Measurements from ENCODE around the gene NAA60.
"Not testable (repeated sequence)": the region's sequence is repeated elsewhere in the genome, so short reads cannot be mapped to it uniquely, and the experiment has no call there.

The NAA60 gene

GRCh38 chr16:3468501-3468900, 25.0 kb downstream of the NAA60 start:
- in situ Hi-C loops (cut with HindIII; ENCODE audit: low pct_unique_long_range_greater_than_20kb, low sequenced_read_pairs) = no loop called here
- DNase-seq (ENCODE audit: low read depth in 1 of 2, low spot score in 1 of 2) = no peak
- no peak for TF ChIP-seq JUND (IDR thresholded peaks at IDR 0.05; ENCODE audit: low read depth)

GRCh38 chr16:3469736-3470135, 26.3 kb downstream of the NAA60 start:
- no peak for TF ChIP-seq JUND (IDR thresholded peaks at IDR 0.05; ENCODE audit: low read depth)
- DNase-seq (ENCODE audit: low read depth in 1 of 2, low spot score in 1 of 2) = no peak
- in situ Hi-C loops (cut with HindIII; ENCODE audit: low pct_unique_long_range_greater_than_20kb, low sequenced_read_pairs) = no loop called here

- in situ Hi-C loops (cut with HindIII; ENCODE audit: low pct_unique_long_range_greater_than_20kb, low sequenced_read_pairs) = no loop called here
- DNase-seq (ENCODE audit: low read depth in 1 of 2, low spot score in 1 of 2) = no peak
- TF ChIP-seq JUND (IDR thresholded peaks at IDR 0.05; ENCODE audit: low read depth) = no peak
Observed at GRCh38 chr16:3470723-3471122, 27.2 kb downstream of the NAA60 start.

- in situ Hi-C loops (cut with HindIII; ENCODE audit: low pct_unique_long_range_greater_than_20kb, low sequenced_read_pairs) = no loop called here
- TF ChIP-seq JUND (IDR thresholded peaks at IDR 0.05; ENCODE audit: low read depth) = no peak
- no peak for DNase-seq (ENCODE audit: low read depth in 1 of 2, low spot score in 1 of 2)
Observed at GRCh38 chr16:3471518-3472176, 28.2 kb downstream of the NAA60 start.

DNA sequence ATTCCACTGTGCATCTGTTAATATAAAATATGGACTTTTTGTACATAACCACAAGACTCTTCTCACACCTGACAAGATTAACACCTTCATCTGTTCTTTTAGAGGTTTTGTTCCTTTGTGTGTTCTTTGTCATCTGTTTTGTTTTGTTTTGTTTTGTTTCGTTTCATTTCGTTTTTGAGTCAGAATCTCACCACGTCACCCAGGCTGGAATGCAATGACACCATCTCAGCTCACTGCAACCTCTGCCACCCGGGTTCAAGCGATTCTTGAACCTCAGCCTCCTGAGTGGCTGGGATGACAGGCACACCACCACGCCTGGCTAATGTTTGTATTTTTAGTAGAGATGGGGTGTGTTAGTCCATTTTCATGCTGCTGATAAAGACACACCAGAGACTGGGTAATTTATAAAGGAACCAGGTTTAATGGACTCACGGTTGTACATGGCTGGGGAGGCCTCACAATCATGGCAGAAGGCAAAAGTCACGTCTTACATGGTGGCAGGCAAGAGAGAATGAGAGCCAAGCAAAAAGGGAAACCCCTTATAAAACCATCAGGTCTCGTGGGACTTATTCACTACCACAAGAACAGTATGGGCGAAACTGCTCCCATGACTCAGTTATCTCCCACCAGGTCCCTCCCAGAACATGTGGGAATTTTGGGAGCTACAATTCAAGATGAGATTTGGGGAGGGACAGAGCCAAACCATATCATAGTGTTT, 29.6 kb downstream of the NAA60 start:
- in situ Hi-C loops (cut with HindIII; ENCODE audit: low pct_unique_long_range_greater_than_20kb, low sequenced_read_pairs) = no loop called here
- no peak for TF ChIP-seq JUND (IDR thresholded peaks at IDR 0.05; ENCODE audit: low read depth)
- no peak for DNase-seq (ENCODE audit: low read depth in 1 of 2, low spot score in 1 of 2)

DNA sequence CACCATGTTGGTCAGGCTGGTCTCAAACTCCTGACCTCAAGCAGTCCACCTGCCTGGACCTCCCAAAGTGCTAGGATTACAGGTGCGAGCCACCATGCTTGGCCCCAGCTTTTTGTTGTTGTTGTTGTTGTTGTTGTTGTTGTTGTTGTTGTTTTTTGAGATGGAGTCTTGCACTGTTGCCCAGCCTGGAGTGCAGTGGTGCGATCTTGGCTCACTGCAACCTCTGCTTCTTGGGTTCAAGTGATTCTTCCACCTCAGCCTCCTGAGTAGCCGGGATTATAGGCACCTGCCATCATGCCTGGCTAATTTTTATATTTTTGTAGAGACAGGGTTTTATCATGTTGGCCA, 30.1 kb downstream of the NAA60 start:
- DNase-seq (ENCODE audit: low read depth in 1 of 2, low spot score in 1 of 2); in situ Hi-C loops (cut with HindIII; ENCODE audit: low pct_unique_long_range_greater_than_20kb, low sequenced_read_pairs): not testable (repeated sequence)

- no peak for TF ChIP-seq JUND (IDR thresholded peaks at IDR 0.05; ENCODE audit: low read depth)
- in situ Hi-C loops (cut with HindIII; ENCODE audit: low pct_unique_long_range_greater_than_20kb, low sequenced_read_pairs) = no loop called here
- DNase-seq (ENCODE audit: low read depth in 1 of 2, low spot score in 1 of 2) = no peak
Observed at GRCh38 chr16:3474136-3474779, 30.8 kb downstream of the NAA60 start.

GRCh38 chr16:3474870-3475269, 31.4 kb downstream of the NAA60 start:
- in situ Hi-C loops (cut with HindIII; ENCODE audit: low pct_unique_long_range_greater_than_20kb, low sequenced_read_pairs); DNase-seq (ENCODE audit: low read depth in 1 of 2, low spot score in 1 of 2): not testable (repeated sequence)

DNA sequence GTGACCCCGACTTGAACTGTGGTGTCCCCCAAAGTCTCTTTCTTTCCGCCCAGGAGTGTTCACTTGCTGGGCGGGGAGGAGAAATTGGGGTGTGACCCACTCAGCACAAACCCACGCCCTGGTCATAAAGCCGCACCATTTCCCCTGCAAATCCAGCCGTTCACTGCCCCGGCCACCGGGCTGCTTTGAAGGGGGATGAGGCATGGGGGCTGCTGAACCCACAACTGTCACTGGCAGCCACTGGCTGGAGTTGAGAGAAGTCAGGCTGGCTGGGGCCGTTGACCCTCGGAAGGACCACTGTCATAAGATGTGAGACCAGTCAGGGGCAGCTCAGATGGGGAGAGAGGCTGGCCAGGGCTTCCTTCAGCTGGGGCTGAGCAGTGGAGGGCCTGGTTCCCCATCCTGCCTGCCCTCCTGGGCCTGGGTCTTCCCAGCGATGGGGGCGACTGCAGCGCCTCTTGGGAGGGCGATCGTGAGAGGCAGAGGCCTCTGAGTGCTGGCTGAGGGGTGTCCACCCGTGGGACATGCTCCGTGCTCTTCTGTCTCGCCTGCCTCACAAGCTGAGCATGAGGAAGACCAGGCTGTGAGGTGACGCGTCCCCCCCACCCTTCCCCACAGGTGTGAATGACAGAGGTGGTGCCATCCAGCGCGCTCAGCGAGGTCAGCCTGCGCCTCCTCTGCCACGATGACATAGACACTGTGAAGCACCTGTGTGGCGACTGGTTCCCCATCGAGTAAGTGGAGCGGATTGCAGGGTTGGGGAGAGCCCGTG, 32.3 kb downstream of the NAA60 start:
- TF ChIP-seq JUND (IDR thresholded peaks at IDR 0.05; ENCODE audit: low read depth) = no peak
- in situ Hi-C loops (cut with HindIII; ENCODE audit: low pct_unique_long_range_greater_than_20kb, low sequenced_read_pairs) = no loop called here
- DNase-seq (ENCODE audit: low read depth in 1 of 2, low spot score in 1 of 2) = no peak

DNA sequence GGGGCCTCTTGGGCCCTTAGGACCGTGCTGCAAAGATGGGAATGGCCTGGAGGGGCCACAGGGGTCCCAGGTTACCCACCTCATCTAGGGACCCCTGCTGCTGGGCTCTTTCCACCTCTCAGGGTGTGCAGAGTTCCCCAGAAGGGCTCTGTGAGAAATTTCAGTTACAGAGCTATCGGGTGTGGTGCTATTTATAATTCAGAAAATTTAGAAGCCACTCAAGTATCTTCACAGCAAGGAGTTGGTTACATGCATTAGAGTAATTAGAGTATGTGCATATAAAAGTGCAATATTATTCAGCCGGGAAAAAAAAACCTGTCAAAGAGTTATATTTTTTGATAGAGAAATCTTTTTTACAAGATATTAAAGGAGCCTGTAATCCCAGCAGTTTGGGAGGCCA, 32.9 kb downstream of the NAA60 start:
- in situ Hi-C loops (cut with HindIII; ENCODE audit: low pct_unique_long_range_greater_than_20kb, low sequenced_read_pairs) = no loop called here
- TF ChIP-seq JUND (IDR thresholded peaks at IDR 0.05; ENCODE audit: low read depth) = no peak
- DNase-seq (ENCODE audit: low read depth in 1 of 2, low spot score in 1 of 2) = no peak

- in situ Hi-C loops (cut with HindIII; ENCODE audit: low pct_unique_long_range_greater_than_20kb, low sequenced_read_pairs) = no loop called here
Observed at GRCh38 chr16:3478242-3478925, 34.9 kb downstream of the NAA60 start.

GRCh38 chr16:3479654-3480216, 36.3 kb downstream of the NAA60 start:
- DNase-seq (ENCODE audit: low read depth in 1 of 2, low spot score in 1 of 2) = no peak
- in situ Hi-C loops (cut with HindIII; ENCODE audit: low pct_unique_long_range_greater_than_20kb, low sequenced_read_pairs) = no loop called here

More at GRCh38 chr16:3478242-3478925, 34.9 kb downstream of the NAA60 start:
- no peak for DNase-seq (ENCODE audit: low read depth in 1 of 2, low spot score in 1 of 2)
- no peak for TF ChIP-seq JUND (IDR thresholded peaks at IDR 0.05; ENCODE audit: low read depth)

More at GRCh38 chr16:3479654-3480216, 36.3 kb downstream of the NAA60 start:
- no peak for TF ChIP-seq JUND (IDR thresholded peaks at IDR 0.05; ENCODE audit: low read depth)

Measured in T47D (cell line).